GM12875 (cell line): ENCODE data around the gene SMC4.

Experiments
- H3K4me3 ChIP-seq: one replicate; pipeline ENCODE4 v1.5.1; 2011; ENCODE audit warnings: low read depth, low read length, control low read depth
- CTCF ChIP-seq: IDR thresholded peaks from 2 replicates; pipeline ENCODE4 v1.5.1; 2011; ENCODE audit warnings: low read depth, mild to moderate bottlenecking, control low read depth, inconsistent platforms, low read length, moderate library complexity, borderline replicate concordance; ENCODE audit not compliant: insufficient read depth

The SMC4 gene

GRCh38 chr3:160403796-160404470 is 4.5 kb downstream of the SMC4 start:
- no peak for TF ChIP-seq CTCF
- H3K4me3 ChIP-seq = no peak overlapping the region

- no peak for TF ChIP-seq CTCF
- no peak overlapping the region for H3K4me3 ChIP-seq
Measured at GRCh38 chr3:160409812-160410610, 10.6 kb downstream of the SMC4 start.

- TF ChIP-seq CTCF = no peak
Measured at GRCh38 chr3:160412477-160412876, 13.0 kb downstream of the SMC4 start.

GRCh38 chr3:160413613-160414248 is 14.3 kb downstream of the SMC4 start:
- H3K4me3 ChIP-seq = no peak overlapping the region
- TF ChIP-seq CTCF = peak; percentile 64; the same call in 1 of the 2 replicates

More at GRCh38 chr3:160412477-160412876, 13.0 kb downstream of the SMC4 start:
- H3K4me3 ChIP-seq = no peak overlapping the region

GRCh38 chr3:160417311-160417710 is 17.9 kb downstream of the SMC4 start:
- H3K4me3 ChIP-seq = no peak overlapping the region
- no peak for TF ChIP-seq CTCF

GRCh38 chr3:160427832-160428424 is 28.5 kb downstream of the SMC4 start:
- no peak overlapping the region for H3K4me3 ChIP-seq
- TF ChIP-seq CTCF = no peak

- no peak overlapping the region for H3K4me3 ChIP-seq
- TF ChIP-seq CTCF = no peak
Measured at GRCh38 chr3:160434071-160434470, 34.6 kb downstream of the SMC4 start.
